Esophagus muscularis mucosa (tissue), 4 donors: ENCODE results near the gene ATP2A1. TPM values are rescaled to one million over a fixed set of nuclear protein-coding genes. Genes with fewer than 3 reads are reported as not detected.

Source experiments
- DNase-seq: peaks from one replicate; pipeline ENCODE4 v3.0.0-alpha.2; 2017; ENCODE audit errors: extremely low spot score
- H3K27ac ChIP-seq, 4 donors: fragments of 200-600 bp; sonication (generic); replicated peaks in 1 of 4; 1 replicate in 3 of 4; 2 replicates in 1 of 4; pipeline ENCODE4 v1.5.1; 2016 to 2019; ENCODE audit warnings: mild to moderate bottlenecking in 1 of 4
- H3K27me3 ChIP-seq, 4 donors: fragments of 200-600 bp; sonication (generic); one replicate each; pipeline versions ENCODE4 v1.5.1 to v1.6.0; 2016 to 2019
- H3K36me3 ChIP-seq, 4 donors: fragments of 200-600 bp; sonication (generic); one replicate each; pipeline ENCODE4 v1.5.1; 2016 to 2019
- H3K4me1 ChIP-seq, 4 donors: fragments of 200-600 bp; sonication (generic); one replicate each; pipeline ENCODE4 v1.5.1; 2016 to 2019
- H3K4me3 ChIP-seq, 4 donors: fragments of 200-600 bp; sonication (generic); 1 replicate in 2 of 4; 2 replicates in 2 of 4; pipeline ENCODE4 v1.5.1; 2016 to 2019; ENCODE audit warnings: mild to moderate bottlenecking in 4 of 4, moderate library complexity in 1 of 4
- H3K9me3 ChIP-seq, 4 donors: fragments of 200-600 bp; sonication (generic); 1 replicate in 3 of 4; 2 replicates in 1 of 4; pipeline ENCODE4 v1.5.1; 2016 to 2019
- CTCF ChIP-seq, 3 experiments: fragments of 200-600 bp in 2 of 3; fragments of 450-650 bp in 1 of 3; sonication (generic) in 2 of 3; IDR thresholded peaks; one replicate each; pipeline ENCODE4 v1.5.1; 2017 to 2019; ENCODE audit warnings: antibody characterized with exemption in 3 of 3, mild to moderate bottlenecking in 2 of 3, moderate library complexity in 1 of 3
- EP300 ChIP-seq: sonication (generic); formaldehyde crosslinking; IDR thresholded peaks from one replicate; pipeline ENCODE4 v1.6.1; 2017; ENCODE audit warnings: antibody characterized with exemption
- POLR2A ChIP-seq: fragments of 450-650 bp; IDR thresholded peaks from one replicate; pipeline ENCODE4 v1.6.1; 2017; ENCODE audit warnings: antibody characterized with exemption, moderate library complexity, mild to moderate bottlenecking, low read depth
- POLR2AphosphoS5 ChIP-seq, 2 donors: sonication (generic); formaldehyde crosslinking; IDR thresholded peaks; one replicate each; pipeline ENCODE4 v1.6.1; 2017; ENCODE audit warnings: antibody characterized with exemption in 2 of 2
- WGBS: methylation state at CpG from one replicate; pipeline ENCODE4 v1.1.5; 2018; 5-methylcytosine and 5-hydroxymethylcytosine counted together
- intact Hi-C: fragments of 100-400 bp; cut with DNase I; formaldehyde crosslinking; loops from one replicate; pipeline ENCODE4 v1.15.1; 2023
- total RNA-seq, 4 donors: library from RNA; depleted of rRNA; stranded (reverse); fragments of >200 nt; gene quantifications; one replicate each; pipeline versions ENCODE4 v1.1.0 to v1.2.1, GENCODE V29; 2016

ATP2A1 gene
- total RNA-seq, 4 donors from 2014 or later, result 0.86 TPM; not detected in 3

- DNase-seq, result no peak
- H3K4me3 ChIP-seq, result no peak overlapping the region
- H3K4me1 ChIP-seq, result peaks cover 0 to 11% (median 4%) of the 10 kb centered on the region in 4 donors
- H3K36me3 ChIP-seq, result peaks cover 75 to 82% (median 80%) of the 10 kb centered on the region in 4 donors
- H3K27ac ChIP-seq, result no peak overlapping the region
- 92% methylated on average over 17 of the region's 25 CpGs for WGBS
- H3K9me3 ChIP-seq, result no peaks in the 10 kb centered on the region
- intact Hi-C loops, result no loop called here
- TF ChIP-seq POLR2A, result no peak
- TF ChIP-seq CTCF (IDR thresholded peaks at IDR 0.05), result no peak
- no peak for TF ChIP-seq POLR2AphosphoS5 (IDR thresholded peaks at IDR 0.05)
- no peak for TF ChIP-seq EP300
- no peaks in the 10 kb centered on the region for H3K27me3 ChIP-seq
These were observed 43.1 kb upstream of the ATP2A1 start for GRCh38 chr16:28834873-28835863.

GRCh38 chr16:28835864-28836760 lies 42.2 kb upstream of the ATP2A1 start:
- Histone ChIP-seq H3K27me3 (no peaks in the 10 kb centered on the region), H3K36me3 (peaks cover 66 to 78% (median 72%) of the 10 kb centered on the region in 4 donors), H3K9me3 (no peaks in the 10 kb centered on the region), H3K4me3 (no peak overlapping the region), H3K4me1 (peaks cover 0 to 12% (median 4%) of the 10 kb centered on the region in 4 donors), H3K27ac (no peak overlapping the region)
- no peak for DNase-seq
- intact Hi-C loops, result no loop called here
- TF ChIP-seq POLR2A, result no peak
- TF ChIP-seq POLR2AphosphoS5 (IDR thresholded peaks at IDR 0.05), result no peak
- no peak for TF ChIP-seq EP300
- no peak for TF ChIP-seq CTCF (IDR thresholded peaks at IDR 0.05)
- 93% methylated on average over 21 of the region's 25 CpGs for WGBS

- intact Hi-C loops, result no loop called here
- H3K27me3 ChIP-seq, result no peaks in the 10 kb centered on the region
- peaks cover 60 to 77% (median 70%) of the 10 kb centered on the region in 4 donors for H3K36me3 ChIP-seq
- H3K4me3 ChIP-seq, result no peak overlapping the region
- WGBS, result 80% methylated on average over 8 of the region's 8 CpGs
- H3K9me3 ChIP-seq, result no peaks in the 10 kb centered on the region
- no peak for DNase-seq
- no peak for TF ChIP-seq POLR2AphosphoS5 (IDR thresholded peaks at IDR 0.05)
- TF ChIP-seq EP300, result no peak
- TF ChIP-seq CTCF (IDR thresholded peaks at IDR 0.05), result no peak
- TF ChIP-seq POLR2A, result no peak
- peaks cover 0 to 12% (median 4%) of the 10 kb centered on the region in 4 donors for H3K4me1 ChIP-seq
- H3K27ac ChIP-seq, result no peak overlapping the region
These were observed 41.6 kb upstream of the ATP2A1 start for GRCh38 chr16:28836761-28837064.

GRCh38 chr16:28837672-28838557 lies 40.4 kb upstream of the ATP2A1 start:
- no peak for DNase-seq
- Histone ChIP-seq H3K4me3 (no peak overlapping the region), H3K36me3 (peaks cover 55 to 77% (median 70%) of the 10 kb centered on the region in 4 donors), H3K27ac (no peak overlapping the region), H3K9me3 (no peaks in the 10 kb centered on the region), H3K27me3 (no peaks in the 10 kb centered on the region), H3K4me1 (peaks cover 0 to 12% (median 4%) of the 10 kb centered on the region in 4 donors)
- 88% methylated on average over 7 of the region's 7 CpGs for WGBS
- TF ChIP-seq CTCF (IDR thresholded peaks at IDR 0.05), result no peak
- TF ChIP-seq POLR2AphosphoS5 (IDR thresholded peaks at IDR 0.05), result no peak
- TF ChIP-seq POLR2A, result no peak
- TF ChIP-seq EP300, result no peak
- intact Hi-C loops, result no loop called here
